Lower leg skin (tissue), 4 donors: ENCODE results near the gene C19orf53. TPM values are rescaled to one million over a fixed set of nuclear protein-coding genes. Genes with fewer than 3 reads are reported as not detected.

Experiments used
- DNase-seq, 2 donors: peaks; one replicate each; pipeline ENCODE4 v3.0.0-alpha.2; 2019; ENCODE audit warnings: low spot score in 2 of 2
- H3K4me3 ChIP-seq: fragments of 200-600 bp; sonication (generic); 2 replicates; pipeline ENCODE4 v1.5.1; 2017; ENCODE audit warnings: mild to moderate bottlenecking, low read depth; ENCODE audit not compliant: poor library complexity, severe bottlenecking
- CTCF ChIP-seq, 3 donors: fragments of 450-650 bp; IDR thresholded peaks; one replicate each; pipeline ENCODE4 v1.5.1; 2016; ENCODE audit warnings: antibody characterized with exemption in 3 of 3, mild to moderate bottlenecking in 3 of 3, moderate library complexity in 2 of 3
- POLR2A ChIP-seq, 2 donors: fragments of 450-650 bp; IDR thresholded peaks; one replicate each; pipeline ENCODE4 v1.6.1; 2016 to 2017; ENCODE audit warnings: antibody characterized with exemption in 2 of 2, mild to moderate bottlenecking in 1 of 2, moderate library complexity in 1 of 2
- WGBS, 2 donors: methylation state at CpG; one replicate each; pipeline ENCODE4 v1.1.5; 2018; 5-methylcytosine and 5-hydroxymethylcytosine counted together
- intact Hi-C: fragments of 100-400 bp; cut with DNase I; formaldehyde crosslinking; loops from one replicate; pipeline ENCODE4 v1.15.0; 2023; ENCODE audit warnings: low total_unique reads
- total RNA-seq, 4 donors: library from RNA; depleted of rRNA; stranded (reverse); fragments of >200 nt; gene quantifications; one replicate each; pipeline ENCODE4 v1.1.0, GENCODE V29; 2016

The C19orf53 gene
- total RNA-seq, 4 donors from 2014 or later, result 113 to 200 (median 145) TPM

GRCh38 chr19:13827656-13828055 lies 53.4 kb downstream of the C19orf53 start:
- TF ChIP-seq CTCF (IDR thresholded peaks at IDR 0.05) (no peak), POLR2A (IDR thresholded peaks at IDR 0.05) (no peak)
- WGBS, 2 donors, result 69 to 70% methylated on average over 4 of the region's 4 CpGs
- intact Hi-C loops, result no loop called here
- H3K4me3 ChIP-seq, result no peak overlapping the region
- DNase-seq, result no peak

Other genes starting within 250 kb of the C19orf53 start
- 100 to 1,000 TPM in 2 of 4 donors, 10 to 100 TPM in 2; 72.8 to 133 (median 92.1) TPM for gene MRI1, start 9.9 kb upstream of the C19orf53 start, total RNA-seq
- 10 to 100 TPM; 22.3 to 29.9 (median 23.3) TPM for gene ZSWIM4, start 21.0 kb downstream of the C19orf53 start, total RNA-seq
- not detected for gene NANOS3, start 102.7 kb downstream of the C19orf53 start, total RNA-seq
- 10 to 100 TPM in 1 of 4 donors, 1 to 10 TPM in 3; 2.3 to 11.8 (median 5.7) TPM for gene BRME1, start 131.7 kb downstream of the C19orf53 start, total RNA-seq
- gene CC2D1A, start 131.7 kb downstream of the C19orf53 start, total RNA-seq, result 100 to 1,000 TPM in 1 of 4 donors, 10 to 100 TPM in 3; 48.9 to 104 (median 54.8) TPM
- 1 to 10 TPM; 5.2 to 8.2 (median 6.4) TPM for gene PODNL1, start 164.0 kb downstream of the C19orf53 start, total RNA-seq
- gene DCAF15, start 178.1 kb downstream of the C19orf53 start, total RNA-seq, result 10 to 100 TPM; 31.8 to 51.7 (median 43.0) TPM
- gene RFX1, start 231.9 kb downstream of the C19orf53 start, total RNA-seq, result 1 to 10 TPM; 4.5 to 9.2 (median 6.1) TPM